ENCODE data around the gene SYNPO2L. TPM values are rescaled to one million over a fixed set of nuclear protein-coding genes. Genes with fewer than 3 reads are reported as not detected.
"Not testable (repeated sequence)": the region's sequence is repeated elsewhere in the genome, so short reads cannot be mapped to it uniquely, and the experiment has no call there.

Gene SYNPO2L
- polyA plus RNA-seq, 1 experiment = 0.05 TPM

- Histone ChIP-seq H3K27me3 (ENCODE audit: control insufficient read depth, insufficient read depth, low read length) (no peaks in the 10 kb centered on the region), H3K9me3 (ENCODE audit: control insufficient read depth, insufficient read depth, low read length) (no peaks in the 10 kb centered on the region; the same call in 1 of the 2 replicates), H3K27ac (ENCODE audit: low read depth, low read length) (no peak overlapping the region), H3K4me3 (ENCODE audit: low read depth, low read length) (no peak overlapping the region)
- no peak for TF ChIP-seq CTCF (IDR thresholded peaks at IDR 0.05; ENCODE audit: low read depth, low read length)
- ChIA-PET CTCF (interaction anchor here (1.4 to 4.8 kb wide), 2 partner anchors 16 to 98 kb away, joined by 16 to 23 read pairs; no protein-coding TSS in a partner anchor), POLR2A (no interaction called here)
- DNase-seq (ENCODE audit: low read depth, low spot score) = no peak
Observed at GRCh38 chr10:73627300-73627699, 28.5 kb downstream of the SYNPO2L start.

- POLR2A ChIA-PET = interaction anchor here (0.7 to 1.8 kb wide), 5 partner anchors 22 to 176 kb away, joined by 3 to 7 read pairs (median 4); partner anchors contain the start of gene PPP3CB
Observed at GRCh38 chr10:73625884-73626752, 29.7 kb downstream of the SYNPO2L start.

DNA sequence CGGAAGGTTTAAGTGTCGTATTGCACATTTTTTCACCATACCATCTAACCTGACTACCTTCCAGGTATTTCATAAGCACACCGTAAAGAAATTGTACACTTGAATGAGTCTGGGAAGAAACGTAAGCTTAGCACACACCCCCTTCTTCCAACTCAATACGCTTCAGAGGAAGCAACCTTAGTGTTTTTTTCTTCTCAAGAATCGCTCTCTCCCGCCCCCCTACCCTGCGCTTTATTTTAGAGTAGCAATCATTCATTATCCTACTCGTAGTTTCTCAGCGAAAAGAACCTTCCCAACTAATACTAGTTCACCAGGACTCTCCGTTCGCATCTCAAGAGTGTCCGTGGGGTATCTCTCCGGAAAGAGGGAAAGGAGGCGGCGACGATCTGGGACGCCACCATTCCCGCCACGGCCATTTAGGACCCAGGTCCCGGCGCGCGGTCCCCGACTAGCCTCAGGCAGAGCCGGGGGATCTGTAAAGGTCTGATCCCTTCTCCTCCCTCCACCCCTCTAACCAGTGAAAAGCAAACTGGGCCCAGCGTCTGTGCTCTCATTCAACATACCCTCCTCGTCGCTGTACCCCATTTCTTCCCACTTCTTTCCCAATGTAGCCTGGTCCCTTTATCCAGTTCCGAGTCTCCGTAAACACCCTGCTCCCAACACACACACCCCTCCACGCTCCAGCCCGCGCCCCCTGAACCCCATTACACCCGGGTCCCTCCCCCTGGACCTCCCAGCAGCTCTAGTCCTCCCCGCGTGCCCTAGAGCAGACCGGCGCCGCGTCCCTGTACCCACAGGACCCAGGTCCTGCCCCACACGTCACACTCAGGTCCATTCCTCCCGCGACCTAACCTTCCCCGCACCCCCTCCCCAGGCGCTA is 30.6 kb downstream of the SYNPO2L start:
- no peak overlapping the region for H3K27ac ChIP-seq (ENCODE audit: low read depth, low read length)
- peak overlapping the region; percentile 95 for H3K4me3 ChIP-seq (ENCODE audit: low read depth, low read length)
- H3K9me3 ChIP-seq (ENCODE audit: control insufficient read depth, insufficient read depth, low read length) = no peaks in the 10 kb centered on the region; the same call in 1 of the 2 replicates
- no peaks in the 10 kb centered on the region for H3K27me3 ChIP-seq (ENCODE audit: control insufficient read depth, insufficient read depth, low read length)
- ChIA-PET CTCF (interaction anchor here (3.2 kb wide), 1 partner anchor 96 kb away, joined by 17 read pairs; no protein-coding TSS in a partner anchor), POLR2A (interaction anchor here (0.8 to 1.8 kb wide), 5 partner anchors 23 to 177 kb away, joined by 3 to 6 read pairs (median 4); partner anchors contain the start of gene PPP3CB)
- TF ChIP-seq CTCF (IDR thresholded peaks at IDR 0.05; ENCODE audit: low read depth, low read length) = no peak
- no peak for DNase-seq (ENCODE audit: low read depth, low spot score)

More at GRCh38 chr10:73625884-73626752, 29.7 kb downstream of the SYNPO2L start:
- Histone ChIP-seq H3K4me3 (ENCODE audit: low read depth, low read length) (peak overlapping the region; percentile 95), H3K27ac (ENCODE audit: low read depth, low read length) (peak overlapping the region; percentile 85), H3K9me3 (ENCODE audit: control insufficient read depth, insufficient read depth, low read length) (no peaks in the 10 kb centered on the region; the same call in 1 of the 2 replicates), H3K27me3 (ENCODE audit: control insufficient read depth, insufficient read depth, low read length) (no peaks in the 10 kb centered on the region)
- no peak for TF ChIP-seq CTCF (IDR thresholded peaks at IDR 0.05; ENCODE audit: low read depth, low read length)
- peak; percentile 94 for DNase-seq (ENCODE audit: low read depth, low spot score)
- CTCF ChIA-PET = interaction anchor here (1.4 to 3.2 kb wide), 2 partner anchors 97 kb away, joined by 16 to 17 read pairs; no protein-coding TSS in a partner anchor

DNA sequence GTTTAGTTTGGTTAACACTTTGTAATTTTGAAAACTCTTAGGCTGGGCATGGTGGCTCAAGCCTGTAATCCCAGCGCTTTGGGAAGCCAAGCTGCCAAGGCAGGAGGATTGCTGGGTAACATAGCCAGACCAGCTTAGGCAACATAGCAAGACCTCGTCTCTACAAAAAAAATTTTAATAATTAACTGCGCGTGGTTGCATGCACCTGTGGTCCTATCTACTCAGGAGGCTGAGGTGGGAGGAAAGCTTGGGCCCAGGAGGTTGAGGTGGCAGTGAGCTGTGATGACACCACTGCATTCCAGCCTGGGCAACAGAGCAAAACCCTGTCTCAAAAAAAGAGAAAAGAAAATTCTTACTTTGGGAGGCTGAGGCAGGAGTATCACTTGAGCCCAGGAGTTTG is 32.8 kb downstream of the SYNPO2L start:
- CTCF ChIA-PET = interaction anchor here (3.2 kb wide), 1 partner anchor 94 kb away, joined by 17 read pairs; no protein-coding TSS in a partner anchor

GRCh38 chr10:73620974-73621373 is 34.9 kb downstream of the SYNPO2L start:
- H3K27me3 ChIP-seq (ENCODE audit: control insufficient read depth, insufficient read depth, low read length); POLR2A ChIA-PET; CTCF ChIA-PET; H3K27ac ChIP-seq (ENCODE audit: low read depth, low read length); DNase-seq (ENCODE audit: low read depth, low spot score); H3K9me3 ChIP-seq (ENCODE audit: control insufficient read depth, insufficient read depth, low read length); H3K4me3 ChIP-seq (ENCODE audit: low read depth, low read length): not testable (repeated sequence)

More for the DNA sequence above, 32.8 kb downstream of the SYNPO2L start:
- POLR2A ChIA-PET = no interaction called here
- no peak for DNase-seq (ENCODE audit: low read depth, low spot score)
- Histone ChIP-seq H3K9me3 (ENCODE audit: control insufficient read depth, insufficient read depth, low read length) (no peaks in the 10 kb centered on the region; the same call in 1 of the 2 replicates), H3K27ac (ENCODE audit: low read depth, low read length) (no peak overlapping the region), H3K27me3 (ENCODE audit: control insufficient read depth, insufficient read depth, low read length) (no peaks in the 10 kb centered on the region), H3K4me3 (ENCODE audit: low read depth, low read length) (no peak overlapping the region)
- TF ChIP-seq CTCF (IDR thresholded peaks at IDR 0.05; ENCODE audit: low read depth, low read length) = no peak

GRCh38 chr10:73617143-73617542 is 38.7 kb downstream of the SYNPO2L start:
- H3K27ac ChIP-seq (ENCODE audit: low read depth, low read length); H3K27me3 ChIP-seq (ENCODE audit: control insufficient read depth, insufficient read depth, low read length); H3K4me3 ChIP-seq (ENCODE audit: low read depth, low read length); H3K9me3 ChIP-seq (ENCODE audit: control insufficient read depth, insufficient read depth, low read length); DNase-seq (ENCODE audit: low read depth, low spot score); POLR2A ChIA-PET: not testable (repeated sequence)
- CTCF ChIA-PET = interaction anchor here (2.1 kb wide), 1 partner anchor 26 kb away, joined by 20 read pairs; no protein-coding TSS in a partner anchor
